ENCODE measurements around the gene CFAP161.

GRCh38 chr15:81113861-81114291 is 20.2 kb upstream of the CFAP161 start:
- TF ChIP-seq, protein P1, sequence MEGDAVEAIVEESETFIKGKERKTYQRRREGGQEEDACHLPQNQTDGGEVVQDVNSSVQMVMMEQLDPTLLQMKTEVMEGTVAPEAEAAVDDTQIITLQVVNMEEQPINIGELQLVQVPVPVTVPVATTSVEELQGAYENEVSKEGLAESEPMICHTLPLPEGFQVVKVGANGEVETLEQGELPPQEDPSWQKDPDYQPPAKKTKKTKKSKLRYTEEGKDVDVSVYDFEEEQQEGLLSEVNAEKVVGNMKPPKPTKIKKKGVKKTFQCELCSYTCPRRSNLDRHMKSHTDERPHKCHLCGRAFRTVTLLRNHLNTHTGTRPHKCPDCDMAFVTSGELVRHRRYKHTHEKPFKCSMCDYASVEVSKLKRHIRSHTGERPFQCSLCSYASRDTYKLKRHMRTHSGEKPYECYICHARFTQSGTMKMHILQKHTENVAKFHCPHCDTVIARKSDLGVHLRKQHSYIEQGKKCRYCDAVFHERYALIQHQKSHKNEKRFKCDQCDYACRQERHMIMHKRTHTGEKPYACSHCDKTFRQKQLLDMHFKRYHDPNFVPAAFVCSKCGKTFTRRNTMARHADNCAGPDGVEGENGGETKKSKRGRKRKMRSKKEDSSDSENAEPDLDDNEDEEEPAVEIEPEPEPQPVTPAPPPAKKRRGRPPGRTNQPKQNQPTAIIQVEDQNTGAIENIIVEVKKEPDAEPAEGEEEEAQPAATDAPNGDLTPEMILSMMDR (IDR thresholded peaks at IDR 0.05; ENCODE audit: low read length), result no peak
- TF ChIP-seq EZH2 (optimal IDR thresholded peaks at IDR 0.05; ENCODE audit: low read depth, low read length), result no peak
- TF ChIP-seq EZH2phosphoT487 (IDR thresholded peaks at IDR 0.05; ENCODE audit: low read length), result no peak
